KMS-11 (cell line): ENCODE data around the gene FBXW8.

Experiments
- H2AFZ ChIP-seq: fragments of 200-600 bp; sonication (generic); 2 replicates; pipeline ENCODE4 v1.6.1; 2016; ENCODE audit warnings: antibody characterized with exemption, mixed run types, low read depth
- H3K27ac ChIP-seq: fragments of 200-600 bp; sonication (generic); 2 replicates; pipeline ENCODE4 v1.6.1; 2016; ENCODE audit warnings: mild to moderate bottlenecking, mixed run types
- H3K27me3 ChIP-seq: fragments of 200-600 bp; sonication (generic); 2 replicates; pipeline ENCODE4 v1.6.1; 2017; ENCODE audit warnings: mild to moderate bottlenecking, low read depth, mixed run types, moderate library complexity; ENCODE audit not compliant: insufficient read depth
- H3K36me3 ChIP-seq: fragments of 200-600 bp; sonication (generic); 2 replicates; pipeline ENCODE4 v1.6.1; 2017; ENCODE audit warnings: mild to moderate bottlenecking, mixed run types; ENCODE audit not compliant: insufficient read depth
- H3K4me1 ChIP-seq: fragments of 200-600 bp; sonication (generic); 2 replicates; pipeline ENCODE4 v1.6.1; 2016; ENCODE audit warnings: mild to moderate bottlenecking, low read depth, mixed run types; ENCODE audit not compliant: poor library complexity, severe bottlenecking
- H3K4me2 ChIP-seq: fragments of 200-600 bp; sonication (generic); 2 replicates; pipeline ENCODE4 v1.7.0; 2016; ENCODE audit warnings: mild to moderate bottlenecking, mixed run types
- H3K4me3 ChIP-seq: fragments of 200-600 bp; sonication (generic); IDR thresholded peaks from 2 replicates; pipeline ENCODE4 v1.6.1; 2017; ENCODE audit warnings: low read depth, low read length, mixed read lengths; ENCODE audit not compliant: insufficient read depth
- H3K79me2 ChIP-seq: fragments of 200-600 bp; sonication (generic); 2 replicates; pipeline ENCODE4 v1.6.1; 2016; ENCODE audit warnings: low read depth, mixed run types; ENCODE audit not compliant: insufficient read depth
- H3K9ac ChIP-seq: fragments of 200-600 bp; sonication (generic); 2 replicates; pipeline ENCODE4 v1.6.1; 2016; ENCODE audit warnings: mild to moderate bottlenecking, mixed run types
- H4K20me1 ChIP-seq: fragments of 200-600 bp; sonication (generic); 2 replicates; pipeline ENCODE4 v1.6.1; 2016; ENCODE audit warnings: mild to moderate bottlenecking, mixed run types; ENCODE audit not compliant: insufficient read depth
- CTCF ChIP-seq: fragments of 200-600 bp; sonication (generic); conservative IDR thresholded peaks from 2 replicates; pipeline ENCODE4 v1.6.1; 2017; ENCODE audit warnings: low read depth, mild to moderate bottlenecking, antibody characterized with exemption, low read length, moderate library complexity, mixed read lengths

FBXW8 gene

GRCh38 chr12:116969615-116970585 lies 59.1 kb downstream of the FBXW8 start:
- H3K36me3 ChIP-seq, result no peaks in the 10 kb centered on the region
- no peaks in the 10 kb centered on the region for H3K4me1 ChIP-seq
- H3K79me2 ChIP-seq, result no peaks in the 10 kb centered on the region
- H3K27ac ChIP-seq, result no peak overlapping the region
- no peak for TF ChIP-seq CTCF
- H4K20me1 ChIP-seq, result no peaks in the 10 kb centered on the region
- H3K27me3 ChIP-seq, result no peaks in the 10 kb centered on the region
- H3K4me2 ChIP-seq, result no peak overlapping the region
- no peak overlapping the region for H2AFZ ChIP-seq
- H3K9ac ChIP-seq, result no peak overlapping the region
- H3K4me3 ChIP-seq, result no peak overlapping the region

GRCh38 chr12:116971222-116971621 lies 60.5 kb downstream of the FBXW8 start:
- Histone ChIP-seq H4K20me1 (no peaks in the 10 kb centered on the region), H3K4me2 (no peak overlapping the region), H3K4me1 (no peaks in the 10 kb centered on the region), H3K27me3 (no peaks in the 10 kb centered on the region), H3K79me2 (no peaks in the 10 kb centered on the region), H3K36me3 (no peaks in the 10 kb centered on the region), H3K4me3 (no peak overlapping the region), H3K27ac (no peak overlapping the region), H2AFZ (no peak overlapping the region), H3K9ac (no peak overlapping the region)
- no peak for TF ChIP-seq CTCF

GRCh38 chr12:116975779-116976393 lies 65.1 kb downstream of the FBXW8 start:
- H3K4me1 ChIP-seq, result no peaks in the 10 kb centered on the region
- no peaks in the 10 kb centered on the region for H3K27me3 ChIP-seq
- H3K9ac ChIP-seq, result no peak overlapping the region
- TF ChIP-seq CTCF, result no peak
- H3K4me2 ChIP-seq, result no peak overlapping the region
- no peaks in the 10 kb centered on the region for H3K79me2 ChIP-seq
- no peaks in the 10 kb centered on the region for H4K20me1 ChIP-seq
- no peak overlapping the region for H2AFZ ChIP-seq
- H3K27ac ChIP-seq, result no peak overlapping the region
- H3K36me3 ChIP-seq, result no peaks in the 10 kb centered on the region
- no peak overlapping the region for H3K4me3 ChIP-seq

GRCh38 chr12:116977465-116978380 lies 67.0 kb downstream of the FBXW8 start:
- no peaks in the 10 kb centered on the region for H4K20me1 ChIP-seq
- no peaks in the 10 kb centered on the region for H3K4me1 ChIP-seq
- no peak overlapping the region for H3K27ac ChIP-seq
- no peaks in the 10 kb centered on the region for H3K79me2 ChIP-seq
- no peaks in the 10 kb centered on the region for H3K36me3 ChIP-seq
- no peak overlapping the region for H3K9ac ChIP-seq
- no peaks in the 10 kb centered on the region for H3K27me3 ChIP-seq
- H2AFZ ChIP-seq, result no peak overlapping the region
- H3K4me3 ChIP-seq, result no peak overlapping the region
- TF ChIP-seq CTCF, result no peak
- no peak overlapping the region for H3K4me2 ChIP-seq
